ENCODE results near the gene LRRC47. TPM values are rescaled to one million over a fixed set of nuclear protein-coding genes. Genes with fewer than 3 reads are reported as not detected.
A peak's percentile ranks its signal among the peaks of the same experiment; 100 is the strongest.

Gene LRRC47
- total and polyA plus RNA-seq, 2 of the 13 experiments (the other 11 are each of a cell fraction or from before 2014, with no cell fraction given), result 18.3 to 52.5 TPM

- TF ChIP-seq ZNF281 (CRISPR knock-in tag; IDR thresholded peaks at IDR 0.05; ENCODE audit: borderline replicate concordance), result no peak; the same call in 1 of the 2 replicates
- 0 out of 2 replicates have a peak, but pooled peaks have one; percentile 10 for TF ChIP-seq NFAT5 (CRISPR knock-in tag; IDR thresholded peaks at IDR 0.05)
- TF ChIP-seq SIX1 (CRISPR knock-in tag; IDR thresholded peaks at IDR 0.05; ENCODE audit: borderline replicate concordance), result peak; percentile 20; the same call in 1 of the 2 replicates
- TF ChIP-seq HMG20B (CRISPR knock-in tag; conservative IDR thresholded peaks at IDR 0.05), result no peak
- 0 out of 2 replicates have a peak, but pooled peaks have one; percentile 52 for TF ChIP-seq ZNF264 (CRISPR knock-in tag; IDR thresholded peaks at IDR 0.05)
- TF ChIP-seq NR2C2 (CRISPR knock-in tag; IDR thresholded peaks at IDR 0.05; ENCODE audit: borderline replicate concordance), result peak; percentile 65
- no peak for TF ChIP-seq SPEN (CRISPR knock-in tag; IDR thresholded peaks at IDR 0.05; ENCODE audit: low read depth)
- TF ChIP-seq SIN3A (IDR thresholded peaks at IDR 0.05; ENCODE audit: borderline replicate concordance, low read depth, low read length), result 0 out of 2 replicates have a peak, but pooled peaks have one; percentile 48
- no peak for TF ChIP-seq ZNF280D (CRISPR knock-in tag; IDR thresholded peaks at IDR 0.05)
- TF ChIP-seq TRAFD1 (CRISPR knock-in tag; IDR thresholded peaks at IDR 0.05; ENCODE audit: borderline replicate concordance), result no peak
These were observed 63.0 kb downstream of the LRRC47 start (continued) for GRCh38 chr1:3733094-3733882.
